ENCODE results near the gene NPDC1.

DNA sequence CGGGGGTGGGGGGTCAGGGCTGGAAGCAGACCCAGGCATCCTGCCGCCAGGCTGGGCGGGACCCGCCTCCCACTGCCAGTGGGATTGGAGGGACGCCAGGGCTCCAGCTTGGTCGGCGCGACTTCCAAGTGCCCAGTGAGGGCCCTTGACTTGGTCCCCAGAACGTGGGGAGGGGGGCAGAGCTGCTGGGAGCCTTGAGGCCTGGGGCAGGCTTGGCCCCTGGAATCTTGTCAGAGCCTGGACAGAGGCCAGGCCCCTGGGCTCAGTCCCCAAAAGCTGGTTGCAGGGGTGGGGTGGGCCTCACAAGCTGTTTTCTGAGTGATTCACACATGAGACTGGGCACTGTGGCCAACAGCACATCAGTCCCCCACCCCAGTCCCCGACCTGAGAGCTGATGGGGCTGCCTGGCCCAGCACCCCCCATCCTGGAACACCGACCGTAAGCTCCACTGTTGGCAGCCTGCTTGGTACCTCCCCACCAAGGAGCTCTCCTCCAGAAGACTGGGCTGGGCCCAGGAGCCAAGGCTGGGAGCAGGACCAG is 50.1 kb downstream of the NPDC1 start:
- TF ChIP-seq, protein P1, sequence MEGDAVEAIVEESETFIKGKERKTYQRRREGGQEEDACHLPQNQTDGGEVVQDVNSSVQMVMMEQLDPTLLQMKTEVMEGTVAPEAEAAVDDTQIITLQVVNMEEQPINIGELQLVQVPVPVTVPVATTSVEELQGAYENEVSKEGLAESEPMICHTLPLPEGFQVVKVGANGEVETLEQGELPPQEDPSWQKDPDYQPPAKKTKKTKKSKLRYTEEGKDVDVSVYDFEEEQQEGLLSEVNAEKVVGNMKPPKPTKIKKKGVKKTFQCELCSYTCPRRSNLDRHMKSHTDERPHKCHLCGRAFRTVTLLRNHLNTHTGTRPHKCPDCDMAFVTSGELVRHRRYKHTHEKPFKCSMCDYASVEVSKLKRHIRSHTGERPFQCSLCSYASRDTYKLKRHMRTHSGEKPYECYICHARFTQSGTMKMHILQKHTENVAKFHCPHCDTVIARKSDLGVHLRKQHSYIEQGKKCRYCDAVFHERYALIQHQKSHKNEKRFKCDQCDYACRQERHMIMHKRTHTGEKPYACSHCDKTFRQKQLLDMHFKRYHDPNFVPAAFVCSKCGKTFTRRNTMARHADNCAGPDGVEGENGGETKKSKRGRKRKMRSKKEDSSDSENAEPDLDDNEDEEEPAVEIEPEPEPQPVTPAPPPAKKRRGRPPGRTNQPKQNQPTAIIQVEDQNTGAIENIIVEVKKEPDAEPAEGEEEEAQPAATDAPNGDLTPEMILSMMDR (IDR thresholded peaks at IDR 0.05; ENCODE audit: control extremely low read depth in 1 of 3, insufficient read depth in 1 of 3, low read depth in 1 of 3, low read length in 3 of 3) = no peak
- TF ChIP-seq JUND (IDR thresholded peaks at IDR 0.05; ENCODE audit: low read length) = no peak
- no peak for TF ChIP-seq TCF12 (IDR thresholded peaks at IDR 0.05; ENCODE audit: low read depth, low read length)
- TF ChIP-seq SRF (IDR thresholded peaks at IDR 0.05; ENCODE audit: low read depth, low read length) = no peak
- no peak for TF ChIP-seq CREB1 (IDR thresholded peaks at IDR 0.05)
- TF ChIP-seq, protein P2, sequence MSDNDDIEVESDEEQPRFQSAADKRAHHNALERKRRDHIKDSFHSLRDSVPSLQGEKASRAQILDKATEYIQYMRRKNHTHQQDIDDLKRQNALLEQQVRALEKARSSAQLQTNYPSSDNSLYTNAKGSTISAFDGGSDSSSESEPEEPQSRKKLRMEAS (IDR thresholded peaks at IDR 0.05) = no peak
- no peak for TF ChIP-seq SP2 (IDR thresholded peaks at IDR 0.05; ENCODE audit: low read length)
- no peak for TF ChIP-seq POLR2A (IDR thresholded peaks at IDR 0.05; ENCODE audit: control extremely low read depth in 1 of 2, low read depth in 2 of 2, low read length in 2 of 2)
- TF ChIP-seq TAF1 (IDR thresholded peaks at IDR 0.05; ENCODE audit: low read depth, low read length) = no peak
- no peak for TF ChIP-seq GABPA (IDR thresholded peaks at IDR 0.05; ENCODE audit: borderline replicate concordance, insufficient read depth, low read length)
